ENCODE data around the gene SPACA9. TPM values are rescaled to one million over a fixed set of nuclear protein-coding genes. Genes with fewer than 3 reads are reported as not detected.
A peak's percentile ranks its signal among the peaks of the same experiment; 100 is the strongest.

SPACA9 gene
- total RNA-seq (2.5 TPM), polyA plus RNA-seq (6.6 TPM)

- WGBS, result 8% methylated on average over 42 of the region's 42 CpGs
- H3K4me3 ChIP-seq (ENCODE audit: low read depth, low read length), result peak within 1 kb of the TSS; percentile 86
Observed at GRCh38 chr9:132878695-132879456, at the start of gene SPACA9. Gene SPACA9, plus strand, starts transcription at chr9:132878898. Its CDS starts 5,050 bp downstream, at chr9:132883948.

GRCh38 chr9:132832171-132832881 is 46.4 kb upstream of the SPACA9 start:
- H3K4me1 ChIP-seq (ENCODE audit: insufficient read depth), result no peaks in the 10 kb centered on the region
- 68% methylated on average over 9 of the region's 9 CpGs for WGBS
- DNase-seq (ENCODE audit: extremely low spot score), result no peak
- H3K4me3 ChIP-seq (ENCODE audit: low read depth, low read length), result no peak overlapping the region
- no peaks in the 10 kb centered on the region for H3K36me3 ChIP-seq (ENCODE audit: insufficient read depth)
- H3K27ac ChIP-seq (ENCODE audit: low read depth), result no peak overlapping the region

More at GRCh38 chr9:132878695-132879456, at the start of gene SPACA9:
- no peaks in the 10 kb centered on the region for H3K36me3 ChIP-seq (ENCODE audit: insufficient read depth)
- no peaks in the 10 kb centered on the region for H3K4me1 ChIP-seq (ENCODE audit: insufficient read depth)
- no peak for DNase-seq (ENCODE audit: extremely low spot score)
- H3K27ac ChIP-seq (ENCODE audit: low read depth), result no peak within 1 kb of the TSS

- Histone ChIP-seq H3K4me3 (ENCODE audit: low read depth, low read length) (no peak overlapping the region), H3K36me3 (ENCODE audit: insufficient read depth) (no peaks in the 10 kb centered on the region), H3K4me1 (ENCODE audit: insufficient read depth) (no peaks in the 10 kb centered on the region), H3K27ac (ENCODE audit: low read depth) (no peak overlapping the region)
- 75% methylated on average over 24 of the region's 24 CpGs for WGBS
- DNase-seq (ENCODE audit: extremely low spot score), result no peak
Observed at GRCh38 chr9:132833550-132834121, 45.1 kb upstream of the SPACA9 start.

GRCh38 chr9:132834343-132834742 is 44.4 kb upstream of the SPACA9 start:
- WGBS, result 78% methylated on average over 7 of the region's 7 CpGs
- no peak for DNase-seq (ENCODE audit: extremely low spot score)

GRCh38 chr9:132837501-132838286 is 41.0 kb upstream of the SPACA9 start:
- no peak for DNase-seq (ENCODE audit: extremely low spot score)
- 77% methylated on average over 16 of the region's 16 CpGs for WGBS
- Histone ChIP-seq H3K4me1 (ENCODE audit: insufficient read depth) (no peaks in the 10 kb centered on the region), H3K27ac (ENCODE audit: low read depth) (no peak overlapping the region), H3K36me3 (ENCODE audit: insufficient read depth) (no peaks in the 10 kb centered on the region), H3K4me3 (ENCODE audit: low read depth, low read length) (no peak overlapping the region)

More at GRCh38 chr9:132834343-132834742, 44.4 kb upstream of the SPACA9 start:
- H3K27ac ChIP-seq (ENCODE audit: low read depth), result no peak overlapping the region
- H3K36me3 ChIP-seq (ENCODE audit: insufficient read depth), result no peaks in the 10 kb centered on the region
- H3K4me3 ChIP-seq (ENCODE audit: low read depth, low read length), result no peak overlapping the region
- no peaks in the 10 kb centered on the region for H3K4me1 ChIP-seq (ENCODE audit: insufficient read depth)

GRCh38 chr9:132838291-132838690 is 40.4 kb upstream of the SPACA9 start:
- Histone ChIP-seq H3K36me3 (ENCODE audit: insufficient read depth) (no peaks in the 10 kb centered on the region), H3K4me3 (ENCODE audit: low read depth, low read length) (no peak overlapping the region), H3K27ac (ENCODE audit: low read depth) (no peak overlapping the region), H3K4me1 (ENCODE audit: insufficient read depth) (no peaks in the 10 kb centered on the region)
- no peak for DNase-seq (ENCODE audit: extremely low spot score)
- WGBS, result 93% methylated on average over 4 of the region's 4 CpGs

- Histone ChIP-seq H3K36me3 (ENCODE audit: insufficient read depth) (no peaks in the 10 kb centered on the region), H3K27ac (ENCODE audit: low read depth) (no peak overlapping the region), H3K4me1 (ENCODE audit: insufficient read depth) (no peaks in the 10 kb centered on the region), H3K4me3 (ENCODE audit: low read depth, low read length) (no peak overlapping the region)
- 77% methylated on average over 13 of the region's 13 CpGs for WGBS
- no peak for DNase-seq (ENCODE audit: extremely low spot score)
Observed at GRCh38 chr9:132840980-132841379, 37.7 kb upstream of the SPACA9 start.

GRCh38 chr9:132842124-132843044 is 36.3 kb upstream of the SPACA9 start:
- Histone ChIP-seq H3K4me3 (ENCODE audit: low read depth, low read length) (no peak overlapping the region), H3K4me1 (ENCODE audit: insufficient read depth) (no peaks in the 10 kb centered on the region), H3K36me3 (ENCODE audit: insufficient read depth) (no peaks in the 10 kb centered on the region), H3K27ac (ENCODE audit: low read depth) (no peak overlapping the region)
- no peak for DNase-seq (ENCODE audit: extremely low spot score)
- 84% methylated on average over 5 of the region's 5 CpGs for WGBS

GRCh38 chr9:132846109-132846917 is 32.4 kb upstream of the SPACA9 start:
- no peak for DNase-seq (ENCODE audit: extremely low spot score)
- Histone ChIP-seq H3K4me1 (ENCODE audit: insufficient read depth) (no peaks in the 10 kb centered on the region), H3K4me3 (ENCODE audit: low read depth, low read length) (no peak overlapping the region), H3K27ac (ENCODE audit: low read depth) (no peak overlapping the region), H3K36me3 (ENCODE audit: insufficient read depth) (no peaks in the 10 kb centered on the region)
- 87% methylated on average over 12 of the region's 12 CpGs for WGBS

- WGBS, result 93% methylated on average over 15 of the region's 15 CpGs
- Histone ChIP-seq H3K27ac (ENCODE audit: low read depth) (no peak overlapping the region), H3K36me3 (ENCODE audit: insufficient read depth) (no peaks in the 10 kb centered on the region), H3K4me3 (ENCODE audit: low read depth, low read length) (no peak overlapping the region), H3K4me1 (ENCODE audit: insufficient read depth) (no peaks in the 10 kb centered on the region)
- DNase-seq (ENCODE audit: extremely low spot score), result no peak
Observed at GRCh38 chr9:132846918-132847515, 31.7 kb upstream of the SPACA9 start.

GRCh38 chr9:132849185-132849706 is 29.5 kb upstream of the SPACA9 start:
- H3K36me3 ChIP-seq (ENCODE audit: insufficient read depth), result no peaks in the 10 kb centered on the region
- H3K4me3 ChIP-seq (ENCODE audit: low read depth, low read length), result no peak overlapping the region
- no peaks in the 10 kb centered on the region for H3K4me1 ChIP-seq (ENCODE audit: insufficient read depth)
- WGBS, result 35% methylated on average over 12 of the region's 12 CpGs
- H3K27ac ChIP-seq (ENCODE audit: low read depth), result no peak overlapping the region
- DNase-seq (ENCODE audit: extremely low spot score), result no peak

Measured in urinary bladder (tissue), 4 donors.